ENCODE measurements around the gene GPR37L1. TPM values are rescaled to one million over a fixed set of nuclear protein-coding genes. Genes with fewer than 3 reads are reported as not detected.
A peak's percentile ranks its signal among the peaks of the same experiment; 100 is the strongest.

The GPR37L1 gene
- polyA plus RNA-seq, 6 donors from 2014 or later: 0.10 to 0.50 (median 0.37) TPM; not detected in 3

GRCh38 chr1:202146279-202146678 lies 23.6 kb downstream of the GPR37L1 start:
- ATAC-seq (ENCODE audit: low read depth in 2 of 2) (no peak), DNase-seq (no peak)
- H3K27me3 Mint-ChIP-seq: no peaks in the 10 kb centered on the region
- H3K4me1 Mint-ChIP-seq: peaks cover 23 to 51% (median 43%) of the 10 kb centered on the region in 3 donors
- H3K9me3 Mint-ChIP-seq: no peaks in the 10 kb centered on the region
- H3K27ac Mint-ChIP-seq: peak overlapping the region in 3 of 6 donors; percentile 59 to 87 (median 75)
- peaks cover 0 to 11% of the 10 kb centered on the region in 2 donors for H3K36me3 Mint-ChIP-seq
- peak overlapping the region in 7 of 8 donors; percentile 9 to 95 (median 80) for H3K4me3 Mint-ChIP-seq

DNA sequence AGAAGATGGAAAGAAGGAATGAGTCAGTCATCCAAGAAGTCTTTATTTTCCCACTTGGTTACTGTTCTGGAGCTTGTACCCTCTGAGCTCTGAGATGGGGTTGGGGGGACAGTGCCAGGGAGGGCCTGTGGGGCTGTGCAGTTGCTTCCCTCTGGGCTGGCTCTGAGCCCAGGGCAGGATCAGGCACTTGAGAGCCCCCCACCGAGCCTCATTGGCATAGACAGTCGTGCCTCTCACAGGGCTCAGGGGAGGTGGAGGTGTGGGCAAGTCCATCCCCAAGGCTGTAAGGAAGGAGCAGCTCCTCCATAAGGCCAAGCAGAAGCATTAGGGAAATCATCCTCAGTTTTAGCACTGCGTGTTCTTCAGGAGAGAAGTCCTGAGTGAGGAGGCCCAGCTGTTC lies 24.3 kb downstream of the GPR37L1 start:
- peak overlapping the region in 4 of 8 donors; percentile 80 to 95 (median 90) for H3K4me3 Mint-ChIP-seq
- H3K4me1 Mint-ChIP-seq: peaks cover 23 to 45% (median 43%) of the 10 kb centered on the region in 3 donors
- DNase-seq (no peak), ATAC-seq (ENCODE audit: low read depth in 2 of 2) (no peak)
- H3K9me3 Mint-ChIP-seq: no peaks in the 10 kb centered on the region
- no peaks in the 10 kb centered on the region for H3K27me3 Mint-ChIP-seq
- peaks cover 0 to 14% of the 10 kb centered on the region in 2 donors for H3K36me3 Mint-ChIP-seq
- peak overlapping the region in 1 of 6 donors; percentile 87 for H3K27ac Mint-ChIP-seq

GRCh38 chr1:202148391-202148790 lies 25.7 kb downstream of the GPR37L1 start:
- H3K9me3 Mint-ChIP-seq: no peaks in the 10 kb centered on the region
- no peak for DNase-seq
- peaks cover 0 to 15% of the 10 kb centered on the region in 2 donors for H3K36me3 Mint-ChIP-seq
- H3K4me3 Mint-ChIP-seq: peak overlapping the region in 3 of 8 donors; percentile 1 to 65 (median 37)
- H3K4me1 Mint-ChIP-seq: peaks cover 15 to 40% (median 31%) of the 10 kb centered on the region in 3 donors
- H3K27ac Mint-ChIP-seq: peak overlapping the region in 1 of 6 donors; percentile 68
- no peaks in the 10 kb centered on the region for H3K27me3 Mint-ChIP-seq
- ATAC-seq (ENCODE audit: low read depth in 2 of 2): no peak

GRCh38 chr1:202149566-202149965 lies 26.8 kb downstream of the GPR37L1 start:
- Mint-ChIP-seq H3K9me3 (no peaks in the 10 kb centered on the region), H3K36me3 (peaks cover 1 to 21% of the 10 kb centered on the region in 2 donors), H3K4me1 (peaks cover 13 to 41% (median 29%) of the 10 kb centered on the region in 3 donors), H3K27me3 (no peaks in the 10 kb centered on the region), H3K27ac (peak overlapping the region in 1 of 6 donors; percentile 12), H3K4me3 (peak overlapping the region in 1 of 8 donors; percentile 3)
- no peak for DNase-seq
- ATAC-seq (ENCODE audit: low read depth in 2 of 2): no peak

GRCh38 chr1:202150187-202150586 lies 27.5 kb downstream of the GPR37L1 start:
- Mint-ChIP-seq H3K4me1 (peaks cover 18 to 43% (median 34%) of the 10 kb centered on the region in 3 donors), H3K36me3 (peaks cover 4 to 28% of the 10 kb centered on the region in 2 donors), H3K27me3 (no peaks in the 10 kb centered on the region), H3K4me3 (no peak overlapping the region), H3K9me3 (no peaks in the 10 kb centered on the region), H3K27ac (peak overlapping the region in 1 of 6 donors; percentile 67)
- ATAC-seq (ENCODE audit: low read depth in 2 of 2): no peak
- DNase-seq: no peak

DNA sequence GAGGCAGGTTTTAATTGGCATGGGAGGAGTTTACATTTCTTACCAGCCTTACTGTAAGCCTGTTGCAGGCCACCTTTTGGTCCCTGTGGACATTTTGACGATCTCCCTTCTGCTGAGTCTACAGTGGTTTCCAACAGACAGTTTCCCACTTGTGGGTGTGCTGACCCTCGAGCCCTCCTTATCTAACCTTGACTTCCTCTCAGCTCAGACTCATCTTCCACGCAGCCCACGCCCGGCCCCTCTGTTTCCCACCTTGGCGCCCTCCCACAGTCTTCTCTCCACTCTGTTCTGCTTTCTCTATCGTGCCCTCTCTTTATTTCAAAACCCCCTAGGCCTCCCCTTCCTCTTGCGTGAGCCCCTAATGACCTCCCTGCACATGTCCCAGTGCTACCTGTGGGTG lies 27.9 kb downstream of the GPR37L1 start:
- Mint-ChIP-seq H3K4me1 (peaks cover 18 to 40% (median 34%) of the 10 kb centered on the region in 3 donors), H3K36me3 (peaks cover 4 to 28% of the 10 kb centered on the region in 2 donors), H3K4me3 (no peak overlapping the region), H3K27me3 (no peaks in the 10 kb centered on the region), H3K9me3 (no peaks in the 10 kb centered on the region), H3K27ac (peak overlapping the region in 4 of 6 donors; percentile 3 to 43 (median 36))
- DNase-seq (no peak), ATAC-seq (ENCODE audit: low read depth in 2 of 2) (no peak)

DNA sequence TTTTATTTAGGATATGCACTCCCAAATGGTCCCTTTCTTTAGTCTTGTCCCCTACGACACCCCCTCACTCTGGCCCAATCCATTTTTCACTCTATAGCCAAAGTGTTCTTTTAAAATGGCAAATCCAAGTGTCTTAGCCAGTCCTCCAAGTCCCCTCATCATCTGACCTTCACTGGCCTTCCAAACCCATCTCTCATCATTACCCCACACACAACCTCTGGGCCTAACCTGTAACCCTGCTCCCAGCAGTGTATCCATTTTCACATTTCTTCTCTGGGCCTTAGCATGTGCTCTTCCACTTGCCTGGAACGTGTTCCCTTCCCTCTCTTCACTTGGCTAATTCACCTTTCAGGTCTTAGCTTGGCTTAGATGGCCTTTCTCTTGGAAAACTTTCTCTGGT lies 28.3 kb downstream of the GPR37L1 start:
- H3K27ac Mint-ChIP-seq: peak overlapping the region in 2 of 6 donors; percentile 29 to 64
- H3K4me1 Mint-ChIP-seq: peaks cover 17 to 38% (median 30%) of the 10 kb centered on the region in 3 donors
- H3K4me3 Mint-ChIP-seq: no peak overlapping the region
- ATAC-seq (ENCODE audit: low read depth in 2 of 2) (no peak), DNase-seq (no peak)
- peaks cover 4 to 28% of the 10 kb centered on the region in 2 donors for H3K36me3 Mint-ChIP-seq
- no peaks in the 10 kb centered on the region for H3K27me3 Mint-ChIP-seq
- no peaks in the 10 kb centered on the region for H3K9me3 Mint-ChIP-seq

DNA sequence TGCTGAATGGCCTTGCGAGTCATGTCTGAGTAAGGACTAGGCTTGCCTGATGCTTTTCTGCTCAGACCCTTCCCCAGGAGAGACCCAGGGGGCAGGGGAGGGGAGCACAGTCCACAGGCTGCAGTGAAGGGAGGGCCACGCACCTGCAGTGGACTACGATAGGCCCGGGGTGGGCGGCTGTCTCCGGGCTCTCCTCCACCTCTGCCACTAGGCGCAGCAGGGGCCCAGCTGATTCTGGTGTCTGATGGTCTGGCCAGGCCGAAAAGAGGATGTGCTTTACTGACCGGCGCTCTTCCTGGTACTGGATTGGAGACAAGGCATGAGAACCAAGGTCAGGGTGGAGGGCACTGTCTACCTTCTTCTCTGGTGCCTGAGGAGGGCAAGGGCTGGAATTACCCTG lies 29.7 kb downstream of the GPR37L1 start:
- peaks cover 13 to 28% (median 28%) of the 10 kb centered on the region in 3 donors for H3K4me1 Mint-ChIP-seq
- ATAC-seq (ENCODE audit: low read depth in 2 of 2) (no peak), DNase-seq (no peak)
- H3K27me3 Mint-ChIP-seq: no peaks in the 10 kb centered on the region
- no peak overlapping the region for H3K27ac Mint-ChIP-seq
- no peaks in the 10 kb centered on the region for H3K9me3 Mint-ChIP-seq
- no peak overlapping the region for H3K4me3 Mint-ChIP-seq
- peaks cover 4 to 28% of the 10 kb centered on the region in 2 donors for H3K36me3 Mint-ChIP-seq

GRCh38 chr1:202153284-202153683 lies 30.6 kb downstream of the GPR37L1 start:
- no peak for DNase-seq
- peak overlapping the region in 1 of 6 donors; percentile 47 for H3K27ac Mint-ChIP-seq
- H3K4me1 Mint-ChIP-seq: peaks cover 10 to 32% (median 30%) of the 10 kb centered on the region in 3 donors

DNA sequence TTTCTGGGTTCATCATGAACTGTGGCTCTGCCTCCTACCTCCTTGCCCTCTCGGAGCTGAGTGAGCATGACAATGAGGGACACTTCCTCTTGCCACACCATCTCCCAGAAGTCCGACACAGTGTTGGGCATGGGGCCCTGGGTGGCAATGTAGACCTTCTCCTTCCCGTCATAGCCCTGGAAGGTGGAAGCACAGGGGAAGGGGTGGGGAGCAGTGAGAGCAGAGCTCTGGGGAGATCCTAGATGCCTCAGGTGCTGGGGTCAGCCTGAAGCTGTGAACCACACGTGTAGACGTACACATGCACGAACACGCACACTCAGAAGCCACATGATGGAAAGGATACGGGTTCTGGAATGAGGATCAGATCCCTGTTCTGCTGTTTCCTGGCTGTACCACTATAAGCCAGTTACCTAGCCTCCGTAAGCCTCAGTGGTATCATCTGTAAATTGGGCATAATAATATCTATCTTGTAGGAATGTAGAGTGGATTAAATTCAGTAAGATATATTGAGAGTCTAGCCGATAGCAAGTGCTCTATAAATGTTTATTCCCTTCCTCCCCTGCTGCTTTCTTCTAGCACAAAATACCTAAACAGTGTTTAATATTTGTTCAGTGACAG lies 31.5 kb downstream of the GPR37L1 start:
- ATAC-seq (ENCODE audit: low read depth in 2 of 2) (no peak), DNase-seq (no peak)
- Mint-ChIP-seq H3K27me3 (no peaks in the 10 kb centered on the region), H3K4me3 (peak overlapping the region in 1 of 8 donors; percentile 56), H3K36me3 (peaks cover 4 to 28% of the 10 kb centered on the region in 2 donors), H3K4me1 (peaks cover 17 to 39% (median 33%) of the 10 kb centered on the region in 3 donors), H3K27ac (peak overlapping the region in 2 of 6 donors; percentile 49 to 77), H3K9me3 (no peaks in the 10 kb centered on the region)

More at GRCh38 chr1:202153284-202153683, 30.6 kb downstream of the GPR37L1 start:
- no peak overlapping the region for H3K4me3 Mint-ChIP-seq
- H3K9me3 Mint-ChIP-seq: no peaks in the 10 kb centered on the region
- peaks cover 4 to 28% of the 10 kb centered on the region in 2 donors for H3K36me3 Mint-ChIP-seq
- no peaks in the 10 kb centered on the region for H3K27me3 Mint-ChIP-seq
- ATAC-seq (ENCODE audit: low read depth in 2 of 2): no peak

- Mint-ChIP-seq H3K27ac (peak overlapping the region in 4 of 6 donors; percentile 22 to 77 (median 62)), H3K27me3 (no peaks in the 10 kb centered on the region), H3K4me1 (peaks cover 24 to 46% (median 39%) of the 10 kb centered on the region in 3 donors), H3K4me3 (peak overlapping the region in 1 of 8 donors; percentile 56), H3K36me3 (peaks cover 4 to 28% of the 10 kb centered on the region in 2 donors), H3K9me3 (no peaks in the 10 kb centered on the region)
- DNase-seq: peak; percentile 46
- ATAC-seq (ENCODE audit: low read depth in 2 of 2): peak; percentile 67 to 82
Measured at GRCh38 chr1:202154766-202155477, 32.2 kb downstream of the GPR37L1 start.

- peak overlapping the region in 2 of 6 donors; percentile 34 to 49 for H3K27ac Mint-ChIP-seq
- peaks cover 30 to 52% (median 46%) of the 10 kb centered on the region in 3 donors for H3K4me1 Mint-ChIP-seq
- no peaks in the 10 kb centered on the region for H3K27me3 Mint-ChIP-seq
- DNase-seq (no peak), ATAC-seq (ENCODE audit: low read depth in 2 of 2) (no peak)
- peak overlapping the region in 1 of 8 donors; percentile 56 for H3K4me3 Mint-ChIP-seq
- H3K36me3 Mint-ChIP-seq: peaks cover 4 to 24% of the 10 kb centered on the region in 2 donors
- no peaks in the 10 kb centered on the region for H3K9me3 Mint-ChIP-seq
Measured at GRCh38 chr1:202155478-202156021, 32.8 kb downstream of the GPR37L1 start.

GRCh38 chr1:202156590-202156989 lies 33.9 kb downstream of the GPR37L1 start:
- H3K4me1 Mint-ChIP-seq: peaks cover 36 to 62% (median 56%) of the 10 kb centered on the region in 3 donors
- H3K4me3 Mint-ChIP-seq: peak overlapping the region in 2 of 8 donors; percentile 55 to 56
- no peak for ATAC-seq (ENCODE audit: low read depth in 2 of 2)
- peak overlapping the region in 1 of 6 donors; percentile 47 for H3K27ac Mint-ChIP-seq
- H3K9me3 Mint-ChIP-seq: no peaks in the 10 kb centered on the region
- peaks cover 4 to 15% of the 10 kb centered on the region in 2 donors for H3K36me3 Mint-ChIP-seq
- H3K27me3 Mint-ChIP-seq: no peaks in the 10 kb centered on the region
- no peak for DNase-seq
